HepG2 (cell line): ENCODE measurements around the gene TSPAN5. TPM values are rescaled to one million over a fixed set of nuclear protein-coding genes. Genes with fewer than 3 reads are reported as not detected.

Experiments
- ATAC-seq: fragments of 200-7000 bp; cut with Tn5 transposase; 3 replicates; pipeline ENCODE4 v1.9.1; 2020; ENCODE audit warnings: mild to moderate bottlenecking, moderate library complexity
- BruUV-seq: library from RNA; stranded (reverse); fragments of 400-500 nt; replicated peaks from 2 replicates; lab custom pipeline; 2021; lab: Mats Ljungman, UMichigan
- CTCF ChIA-PET: fragments of 300-600 bp; formaldehyde crosslinking; extraction: SDS; loops from one replicate; lab custom pipeline; 2021; ENCODE audit warnings: low total read pairs, inconsistent platforms, low intra/inter-chr PET ratio; lab: Yijun Ruan, JAX
- POLR2A ChIA-PET: fragments of 350-600 bp; sonication (Branson Sonifier 250); formaldehyde crosslinking; loops from one replicate; lab custom pipeline; 2020; ENCODE audit warnings: antibody characterized with exemption, inconsistent platforms; lab: Yijun Ruan, JAX
- DNase-seq: peaks from one replicate; pipeline ENCODE4 v3.0.0-alpha.2; 2015; ENCODE audit warnings: low spot score
- FAIRE-seq: peaks from 3 replicates; lab custom pipeline; 2011; peaks lifted over from hg19 to GRCh38; lab: Jason Lieb, UNC
- H2AFZ ChIP-seq: one replicate; pipeline ENCODE4 v1.6.1; 2011; ENCODE audit warnings: low read length, inconsistent platforms
- H3K27ac ChIP-seq: fragments of 300-600 bp; 3 replicates; pipeline ENCODE4 v1.8.0; 2011; ENCODE audit warnings: mixed run types, mild to moderate bottlenecking, mixed read lengths, low read length, inconsistent platforms; ENCODE audit not compliant: insufficient read depth; ENCODE audit errors: extremely low read length
- H3K27me3 ChIP-seq, 2 experiments: fragments of 200-600 bp in 1 of 2; 2 replicates in 1 of 2; 3 replicates in 1 of 2; pipeline versions ENCODE4 v1.6.0 to v1.8.0; 2011; ENCODE audit warnings: low read length in 2 of 2, mild to moderate bottlenecking in 2 of 2, moderate library complexity in 2 of 2, inconsistent platforms in 1 of 2; ENCODE audit not compliant: insufficient read depth in 2 of 2, control insufficient read depth in 1 of 2
- H3K36me3 ChIP-seq, 2 experiments: fragments of 200-600 bp in 1 of 2; replicated peaks in 1 of 2; 2 replicates in 1 of 2; 3 replicates in 1 of 2; pipeline versions ENCODE4 v1.5.1 to v1.8.0; 2011; ENCODE audit warnings: low read length in 2 of 2, inconsistent platforms in 1 of 2; ENCODE audit not compliant: insufficient read depth in 2 of 2, control insufficient read depth in 1 of 2
- H3K4me1 ChIP-seq: 2 replicates; pipeline ENCODE4 v1.5.1; 2012; ENCODE audit warnings: low read length, inconsistent platforms; ENCODE audit not compliant: insufficient read depth
- H3K4me2 ChIP-seq: 2 replicates; pipeline ENCODE4 v1.6.0; 2011; ENCODE audit warnings: low read depth, low read length, inconsistent platforms
- H3K4me3 ChIP-seq, 3 experiments: fragments of 200-600 bp in 1 of 3; sonication (generic), shearing (Covaris generic) in 1 of 3; replicated peaks in 1 of 3; 2 replicates each; pipeline ENCODE4 v1.5.1; 2011 to 2016; ENCODE audit warnings: low read length in 3 of 3, inconsistent platforms in 2 of 3, low read depth in 2 of 3, mild to moderate bottlenecking in 2 of 3, control low read depth in 1 of 3, mixed read lengths in 1 of 3; ENCODE audit not compliant: insufficient read depth in 1 of 3
- H3K79me2 ChIP-seq: one replicate; pipeline ENCODE4 v1.6.1; 2011; ENCODE audit warnings: low read length, inconsistent platforms; ENCODE audit not compliant: insufficient read depth
- H3K9ac ChIP-seq: 2 replicates; pipeline ENCODE4 v1.6.0; 2011; ENCODE audit warnings: mild to moderate bottlenecking, low read depth, low read length, inconsistent platforms; ENCODE audit not compliant: insufficient read depth
- H3K9me3 ChIP-seq: 2 replicates; pipeline ENCODE4 v1.5.1; 2012; ENCODE audit warnings: mild to moderate bottlenecking, low read length
- H4K20me1 ChIP-seq: 2 replicates; pipeline ENCODE4 v1.6.0; 2011; ENCODE audit warnings: inconsistent platforms, mild to moderate bottlenecking, low read length, moderate library complexity; ENCODE audit not compliant: insufficient read depth
- CTCF ChIP-seq: sonication (generic); formaldehyde crosslinking; IDR thresholded peaks from 2 replicates; pipeline ENCODE4 v1.5.0; 2020; ENCODE audit warnings: mild to moderate bottlenecking, missing genetic modification reagents, moderate library complexity
- DNMT1 ChIP-seq: sonication (generic); formaldehyde crosslinking; IDR thresholded peaks from 2 replicates; pipeline ENCODE4 v1.5.1; 2020; ENCODE audit warnings: mild to moderate bottlenecking, missing genetic modification reagents
- HMGA1 ChIP-seq: sonication (generic); formaldehyde crosslinking; conservative IDR thresholded peaks from 2 replicates; pipeline ENCODE4 v1.4.0; 2020; ENCODE audit warnings: missing genetic modification reagents
- IKZF4 ChIP-seq: sonication (generic); formaldehyde crosslinking; IDR thresholded peaks from 2 replicates; pipeline ENCODE4 v1.5.1; 2020; ENCODE audit warnings: borderline replicate concordance, mild to moderate bottlenecking, low read depth, missing genetic modification reagents; ENCODE audit errors: not compliant biosample characterization
- ISL2 ChIP-seq: sonication (generic); formaldehyde crosslinking; IDR thresholded peaks from 2 replicates; pipeline ENCODE4 v1.5.0; 2020; ENCODE audit warnings: missing genetic modification reagents
- KDM2A ChIP-seq: sonication (generic); formaldehyde crosslinking; IDR thresholded peaks from 2 replicates; pipeline ENCODE4 v1.4.0; 2020; ENCODE audit warnings: low read depth, missing genetic modification reagents, borderline replicate concordance
- SAFB2 ChIP-seq: sonication (generic); formaldehyde crosslinking; IDR thresholded peaks from 2 replicates; pipeline ENCODE4 v1.5.1; 2020; ENCODE audit warnings: missing genetic modification reagents, low read depth, mild to moderate bottlenecking, borderline replicate concordance
- SCMH1 ChIP-seq: sonication (generic); formaldehyde crosslinking; IDR thresholded peaks from 2 replicates; pipeline ENCODE4 v1.9.0; 2021; ENCODE audit warnings: missing genetic modification reagents, mild to moderate bottlenecking, borderline replicate concordance
- U2AF1 ChIP-seq: fragments of 200-400 bp; formaldehyde crosslinking; optimal IDR thresholded peaks from 2 replicates; pipeline ENCODE3; 2017; ENCODE audit warnings: mild to moderate bottlenecking, low read depth, low read length
- ZFP41 ChIP-seq: sonication (generic); formaldehyde crosslinking; IDR thresholded peaks from 2 replicates; pipeline ENCODE4 v1.4.0; 2020; ENCODE audit warnings: mild to moderate bottlenecking, missing genetic modification reagents, borderline replicate concordance
- ZNF143 ChIP-seq: sonication (generic); formaldehyde crosslinking; IDR thresholded peaks from 2 replicates; pipeline ENCODE4 v1.4.0; 2020; ENCODE audit warnings: missing genetic modification reagents
- ZNF597 ChIP-seq: sonication (generic); formaldehyde crosslinking; IDR thresholded peaks from 2 replicates; pipeline ENCODE4 v1.5.0; 2020; ENCODE audit warnings: missing genetic modification reagents
- ZNF768 ChIP-seq: sonication (generic); formaldehyde crosslinking; IDR thresholded peaks from 2 replicates; pipeline ENCODE4 v1.4.0; 2020; ENCODE audit warnings: missing genetic modification reagents
- ZNF883 ChIP-seq: sonication (generic); formaldehyde crosslinking; IDR thresholded peaks from 2 replicates; pipeline ENCODE4 v1.5.1; 2020; ENCODE audit warnings: mild to moderate bottlenecking, missing genetic modification reagents; ENCODE audit errors: not compliant biosample characterization
- ZNF891 ChIP-seq: sonication (generic); formaldehyde crosslinking; IDR thresholded peaks from 2 replicates; pipeline ENCODE4 v1.5.0; 2020; ENCODE audit warnings: mild to moderate bottlenecking, missing genetic modification reagents
- WGBS: methylation state at CpG from one replicate; pipeline ENCODE4 v1.1.6; 2017; ENCODE audit warnings: low lambda C conversion rate; 5-methylcytosine and 5-hydroxymethylcytosine counted together
- in situ Hi-C: cut with HindIII; loops from 2 replicates; pipeline ENCODE4 v1.10.0; 2017; ENCODE audit warnings: low pct_unique_long_range_greater_than_20kb; ENCODE audit not compliant: extremely low pct_ligation_motif_present
- intact Hi-C: fragments of 100-400 bp; cut with micrococcal nuclease; formaldehyde crosslinking; loops from one replicate; pipeline ENCODE4 v1.10.0; 2022; ENCODE audit not compliant: unreplicated experiment
- polyA plus RNA-seq, 8 experiments: library from polyadenylated mRNA; depleted of rRNA in 3 of 8; stranded (reverse) in 7 of 8; unstranded in 1 of 8; fragments of >200 nt; fragmentation: Illumina TruSeq in 4 of 8; extraction: Trizol in 4 of 8; gene quantifications; 2 replicates each; pipeline versions ENCODE4 v1.2.1 to v1.2.3, GENCODE V29; 2011 to 2016; ENCODE audit warnings: low read depth in 4 of 8, missing spikeins in 1 of 8, mixed read lengths in 1 of 8; ENCODE audit not compliant: insufficient read depth in 1 of 8
- total RNA-seq, 5 experiments: library from RNA; depleted of rRNA; stranded (reverse); fragments of >200 nt; fragmentation: Illumina TruSeq; extraction: Trizol; gene quantifications; 2 replicates each; pipeline ENCODE4 v1.2.3, GENCODE V29; 2016; ENCODE audit warnings: low read depth in 1 of 5

The TSPAN5 gene
- total and polyA plus RNA-seq, 2 of the 13 experiments (the other 11 are each of a cell fraction or from before 2014, with no cell fraction given): 0.20 to 0.53 TPM

GRCh38 chr4:98605216-98605615 lies 53.2 kb downstream of the TSPAN5 start:
- no peak for TF ChIP-seq ZNF143 (CRISPR knock-in tag)
- no peak for TF ChIP-seq SAFB2
- TF ChIP-seq SCMH1 (CRISPR knock-in tag): no peak
- TF ChIP-seq ZNF597 (CRISPR knock-in tag): no peak
- no peak for TF ChIP-seq ZNF768 (CRISPR knock-in tag)
- no peak for TF ChIP-seq ZNF883 (CRISPR knock-in tag)
- TF ChIP-seq U2AF1: no peak
- no peak for TF ChIP-seq ISL2
- TF ChIP-seq KDM2A (CRISPR knock-in tag): no peak
- no peak for TF ChIP-seq HMGA1
- no peak for TF ChIP-seq ZFP41
- TF ChIP-seq IKZF4 (CRISPR knock-in tag): no peak
- TF ChIP-seq CTCF (CRISPR knock-in tag): no peak
- no peak for TF ChIP-seq DNMT1
- TF ChIP-seq ZNF891 (CRISPR knock-in tag): no peak
- Histone ChIP-seq H3K27ac (no peak overlapping the region), H3K4me3 (no peak overlapping the region), H2AFZ (no peak overlapping the region), H3K9ac (no peak overlapping the region), H3K9me3 (no peaks in the 10 kb centered on the region), H3K4me1 (no peaks in the 10 kb centered on the region), H3K4me2 (no peak overlapping the region), H3K27me3 (peaks cover 0 to 6% of the 10 kb centered on the region in 2 experiments; a peak in 1 of 5 replicates), H4K20me1 (no peaks in the 10 kb centered on the region), H3K79me2 (no peaks in the 10 kb centered on the region), H3K36me3 (no peaks in the 10 kb centered on the region)
- ChIA-PET POLR2A (no interaction called here), CTCF (no interaction called here)
- ATAC-seq (no peak), FAIRE-seq (no peak), DNase-seq (no peak)
- intact Hi-C loops (no loop called here), in situ Hi-C loops (no loop called here)
- WGBS: 44% methylated on average over 3 of the region's 3 CpGs
- BruUV-seq: no TSS peak
